Esophagus mucosa (tissue), 1 donor: Measurements from ENCODE around the gene FLVCR2. TPM values are rescaled to one million over a fixed set of nuclear protein-coding genes. Genes with fewer than 3 reads are reported as not detected.

ENCODE experiments used
- ATAC-seq: fragments of 200-7000 bp; cut with Tn5 transposase; one replicate; pipeline ENCODE4 v1.9.1; 2020
- total RNA-seq: library from RNA; stranded (reverse); gene quantifications from one replicate; pipeline ENCODE4 v1.2.4, GENCODE V29; 2023
- donor health status: DM: yes; HTN: yes; CAD: no.

FLVCR2 gene
- total RNA-seq, 1 donor from 2014 or later, result 7.0 TPM

DNA sequence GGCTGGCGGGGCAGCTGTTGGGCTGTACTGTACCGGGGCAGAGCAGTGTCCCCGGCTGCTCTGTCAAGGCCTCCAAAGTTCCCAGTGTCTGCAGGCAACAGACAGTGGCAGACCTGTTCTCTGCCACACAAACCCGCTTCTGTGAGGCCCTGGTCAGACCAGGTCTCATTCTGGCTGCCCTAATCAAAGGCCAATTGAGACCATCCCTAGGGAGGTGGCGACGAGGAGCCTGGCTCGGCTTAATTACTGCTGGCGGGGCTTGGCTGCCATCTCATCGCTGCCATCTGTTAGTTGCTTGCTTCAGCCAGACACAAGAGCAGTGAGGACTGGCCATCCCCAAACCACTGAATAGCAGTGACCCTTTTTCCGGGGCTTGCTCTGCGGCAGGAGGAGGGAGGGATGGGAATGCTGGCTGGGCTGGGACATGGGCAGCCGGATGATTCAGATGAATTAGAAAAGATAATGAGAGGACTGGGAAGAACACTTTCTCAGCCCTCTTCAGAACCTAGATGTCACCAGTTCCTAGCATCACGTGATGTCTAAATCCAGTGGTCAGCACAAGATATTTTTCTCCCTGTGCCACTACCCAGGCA lies 57.8 kb downstream of the FLVCR2 start:
- ATAC-seq, result no peak

DNA sequence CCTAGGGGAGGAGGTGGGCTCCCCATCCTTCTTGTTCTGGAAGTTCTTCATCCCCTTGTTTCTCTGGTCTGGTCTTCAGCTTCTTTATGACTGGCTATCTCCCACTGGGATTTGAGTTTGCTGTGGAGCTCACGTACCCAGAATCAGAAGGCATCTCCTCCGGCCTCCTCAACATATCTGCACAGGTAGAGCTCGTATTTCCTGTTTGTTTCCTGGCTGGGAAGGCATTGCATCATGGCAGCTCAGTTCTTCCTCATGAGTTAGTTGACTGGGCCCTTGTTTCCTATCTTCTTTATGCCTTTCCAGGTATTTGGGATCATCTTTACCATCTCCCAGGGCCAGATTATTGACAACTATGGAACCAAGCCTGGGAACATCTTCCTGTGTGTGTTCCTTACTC lies 62.5 kb downstream of the FLVCR2 start:
- peak; percentile 76 for ATAC-seq

DNA sequence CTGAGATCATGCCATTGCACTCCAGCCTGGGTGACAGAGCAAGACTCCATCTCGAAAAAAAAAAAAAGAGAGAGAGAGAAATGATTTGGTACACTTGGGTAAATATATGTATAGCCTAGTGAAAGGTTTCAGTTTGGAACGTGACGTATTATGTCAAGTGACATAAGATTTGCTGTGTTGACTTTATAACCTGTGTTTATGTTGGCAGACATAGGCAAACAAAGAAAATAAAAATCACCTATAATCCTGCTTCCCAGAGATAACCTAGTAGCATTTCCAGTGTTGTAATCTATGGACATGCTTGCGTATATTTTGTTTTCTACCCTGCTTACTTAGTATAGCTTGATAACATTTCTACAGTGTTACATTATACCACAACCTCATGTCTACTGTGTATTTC lies 65.6 kb downstream of the FLVCR2 start:
- ATAC-seq, result no peak

DNA sequence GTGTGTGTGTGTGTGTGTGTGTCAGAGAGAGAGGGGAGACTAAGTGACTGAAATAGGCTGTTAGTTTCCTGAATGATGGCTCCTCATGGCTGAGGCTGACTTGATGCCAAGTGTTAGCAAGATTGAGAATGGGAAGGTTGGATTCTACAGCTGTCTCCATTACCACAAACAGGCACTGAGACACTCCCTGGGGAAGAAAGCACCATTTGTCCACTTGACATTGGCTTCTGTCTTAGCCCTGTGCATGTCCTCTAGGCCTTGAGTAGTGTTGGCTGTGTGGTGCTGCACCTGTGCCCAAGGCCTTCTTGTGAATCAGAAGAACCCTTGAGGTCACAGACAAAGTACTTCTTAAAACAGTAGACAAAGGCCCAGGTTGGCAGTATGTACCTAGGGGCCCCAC lies 66.6 kb downstream of the FLVCR2 start:
- ATAC-seq, result no peak

DNA sequence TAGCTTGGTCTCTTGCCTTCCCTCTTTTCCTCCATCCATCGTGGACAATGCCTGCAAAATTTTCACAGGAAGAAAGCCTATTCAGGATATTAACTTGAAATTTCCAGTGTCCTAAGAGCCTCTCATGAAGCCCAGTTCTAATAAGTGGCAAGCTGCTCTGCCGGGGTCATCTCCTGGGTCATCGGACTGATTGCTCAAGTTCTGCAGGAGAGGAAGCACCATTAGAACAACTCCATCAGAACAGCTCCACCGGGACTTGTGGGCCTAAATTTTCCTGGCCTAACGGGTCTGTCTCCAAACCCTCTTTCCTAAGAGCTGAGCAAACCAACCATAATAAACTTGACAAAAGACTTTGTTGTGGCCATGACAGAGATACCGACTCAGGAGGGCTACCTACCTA lies 68.3 kb downstream of the FLVCR2 start:
- ATAC-seq, result no peak

DNA sequence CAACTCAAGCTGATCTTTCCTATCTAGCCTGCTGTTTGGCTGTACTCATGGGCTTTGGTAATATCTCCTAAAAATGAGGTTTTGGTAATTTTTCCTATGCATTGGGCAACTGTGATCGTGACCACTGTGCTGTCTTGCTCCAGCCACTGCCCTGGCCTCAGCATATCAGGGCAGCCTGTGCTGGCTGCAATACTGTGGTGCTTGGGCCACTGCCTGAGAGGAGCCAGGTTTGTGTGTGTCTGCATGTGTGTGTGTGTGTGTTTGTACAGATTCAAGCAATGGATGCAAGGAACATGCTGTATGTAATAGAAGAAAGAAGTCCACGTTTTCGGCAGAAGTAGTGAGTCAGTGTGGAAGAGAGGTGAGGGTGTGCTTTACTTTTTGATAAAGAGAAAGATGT lies 69.2 kb downstream of the FLVCR2 start:
- no peak for ATAC-seq

DNA sequence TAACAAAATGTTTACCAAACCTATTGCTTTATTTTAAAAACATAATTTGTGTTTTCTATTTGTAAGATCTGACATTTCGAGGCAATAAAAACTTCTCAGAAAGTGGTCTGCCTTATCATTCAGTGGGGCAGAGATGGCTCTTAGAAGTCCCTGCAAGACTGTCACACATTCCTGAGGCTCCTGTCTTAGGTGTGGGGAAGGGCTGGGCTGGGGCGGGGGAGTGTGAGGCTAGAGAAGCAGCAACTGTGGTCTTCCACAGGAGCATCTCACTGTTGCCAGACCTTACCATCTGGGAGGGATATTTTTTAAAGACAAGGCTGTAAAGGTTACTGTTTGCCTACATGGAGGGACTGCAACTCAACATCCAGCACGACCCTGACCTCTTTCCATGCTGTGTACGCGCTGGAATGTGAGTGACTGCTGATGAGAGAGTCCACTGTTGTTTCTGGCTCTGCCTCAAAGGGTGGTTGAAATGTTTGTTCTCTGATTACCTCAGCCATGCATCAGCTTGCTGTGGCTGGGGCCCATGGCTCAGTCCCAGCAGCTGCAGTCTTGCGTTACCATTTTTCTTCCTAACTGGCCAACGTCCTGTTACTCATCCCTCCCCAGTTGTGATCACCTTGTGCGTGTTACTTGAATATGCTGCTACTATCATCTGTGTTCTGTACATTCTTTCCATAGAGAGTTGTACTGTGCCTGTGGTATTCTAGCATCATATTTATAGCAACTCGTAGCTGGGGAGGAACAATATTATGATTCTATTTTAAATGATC lies 69.8 kb downstream of the FLVCR2 start:
- peak; percentile 63 for ATAC-seq

DNA sequence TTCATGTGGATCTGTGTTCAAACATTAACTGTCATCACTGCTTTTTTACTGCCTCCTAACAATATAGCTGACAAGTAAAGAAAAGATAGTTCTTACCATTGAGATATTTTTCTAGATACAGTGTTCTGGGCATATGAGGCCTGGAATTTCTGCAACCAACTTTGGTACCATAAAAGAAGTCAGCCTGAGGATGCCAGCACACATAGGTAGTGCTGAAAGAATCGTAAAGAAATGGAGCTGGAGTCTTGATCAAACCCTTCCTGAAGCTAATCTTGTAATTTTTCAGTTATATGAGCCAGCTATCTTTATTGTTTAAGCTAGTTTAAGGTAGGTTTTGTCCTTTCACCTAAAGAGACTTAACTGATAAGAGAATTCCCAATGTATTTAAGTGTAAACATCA lies 70.9 kb downstream of the FLVCR2 start:
- ATAC-seq, result no peak

DNA sequence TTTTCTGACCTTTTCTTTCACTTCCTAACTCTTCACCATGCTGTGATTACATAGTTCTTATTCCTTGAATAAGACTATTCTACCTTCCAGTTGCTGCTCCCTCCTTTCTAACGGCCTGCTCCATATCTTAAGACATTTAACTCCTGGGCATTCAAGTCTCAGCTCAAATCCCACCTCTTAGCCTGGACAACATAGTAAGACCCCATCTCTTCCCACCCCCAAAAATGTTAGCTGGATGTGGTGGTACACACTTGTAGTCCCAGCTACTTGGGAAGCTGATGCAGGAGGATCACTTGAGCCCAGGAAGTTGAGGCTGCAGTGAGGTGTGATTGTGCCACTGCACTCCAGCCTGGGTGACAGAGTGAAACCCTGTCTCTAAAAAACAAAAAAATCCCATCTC lies 71.4 kb downstream of the FLVCR2 start:
- no peak for ATAC-seq

DNA sequence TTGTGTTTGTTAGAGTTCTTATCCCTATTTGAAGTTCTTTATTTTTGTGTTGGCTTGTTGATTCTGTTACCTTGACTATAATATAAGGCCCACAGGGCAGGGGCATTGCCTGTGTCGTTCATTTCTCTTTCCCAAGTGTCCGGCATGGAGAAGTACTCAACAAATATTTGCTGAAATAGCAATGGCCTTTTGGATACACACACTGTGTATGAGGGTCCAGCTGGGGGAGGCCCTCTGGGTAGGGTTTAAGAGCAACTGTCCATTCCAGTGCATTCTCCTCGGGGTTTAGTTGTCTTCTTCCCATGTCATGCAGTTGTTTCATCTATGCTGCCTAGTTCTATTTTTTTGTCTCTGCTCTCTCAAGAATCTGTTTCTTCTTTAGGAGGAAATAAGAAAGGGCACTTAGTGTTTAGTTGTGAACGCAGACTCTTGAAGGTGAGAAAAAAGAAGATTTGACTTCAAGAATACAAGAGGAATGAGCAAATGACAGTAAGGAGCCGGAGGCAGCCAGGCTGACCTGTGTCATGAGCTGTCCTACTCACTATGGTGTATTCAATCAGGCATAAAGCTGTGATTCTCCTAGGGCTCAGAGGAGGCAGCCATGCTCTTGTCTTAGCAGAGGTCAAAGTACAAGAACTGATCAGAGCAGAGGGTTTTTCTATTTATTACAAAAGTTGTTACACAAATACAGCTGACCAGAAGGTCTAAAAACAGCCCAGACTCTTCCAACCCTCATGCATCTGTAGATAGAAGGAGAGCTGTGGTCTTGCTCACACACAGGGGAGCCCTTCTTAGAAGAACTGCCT lies 72.0 kb downstream of the FLVCR2 start:
- no peak for ATAC-seq

DNA sequence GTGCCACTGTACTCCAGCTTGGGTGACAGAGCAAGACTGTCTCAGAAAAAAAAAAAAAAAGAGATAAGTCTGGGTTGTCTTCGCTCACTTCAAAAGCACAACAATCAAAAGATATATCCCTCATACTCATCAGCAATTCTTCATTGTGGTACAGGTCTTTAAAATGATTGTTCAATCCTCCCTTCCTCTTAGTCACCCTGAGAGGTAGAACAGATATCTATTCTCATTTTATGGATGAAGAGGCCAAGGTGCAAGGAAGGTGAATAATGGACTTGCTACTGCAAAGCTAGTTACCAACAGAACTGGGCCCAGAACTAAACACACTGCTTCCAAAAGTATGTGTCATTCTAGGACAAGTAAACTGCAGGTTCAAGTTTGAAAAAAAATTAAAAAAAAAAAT lies 75.1 kb downstream of the FLVCR2 start:
- ATAC-seq, result no peak

DNA sequence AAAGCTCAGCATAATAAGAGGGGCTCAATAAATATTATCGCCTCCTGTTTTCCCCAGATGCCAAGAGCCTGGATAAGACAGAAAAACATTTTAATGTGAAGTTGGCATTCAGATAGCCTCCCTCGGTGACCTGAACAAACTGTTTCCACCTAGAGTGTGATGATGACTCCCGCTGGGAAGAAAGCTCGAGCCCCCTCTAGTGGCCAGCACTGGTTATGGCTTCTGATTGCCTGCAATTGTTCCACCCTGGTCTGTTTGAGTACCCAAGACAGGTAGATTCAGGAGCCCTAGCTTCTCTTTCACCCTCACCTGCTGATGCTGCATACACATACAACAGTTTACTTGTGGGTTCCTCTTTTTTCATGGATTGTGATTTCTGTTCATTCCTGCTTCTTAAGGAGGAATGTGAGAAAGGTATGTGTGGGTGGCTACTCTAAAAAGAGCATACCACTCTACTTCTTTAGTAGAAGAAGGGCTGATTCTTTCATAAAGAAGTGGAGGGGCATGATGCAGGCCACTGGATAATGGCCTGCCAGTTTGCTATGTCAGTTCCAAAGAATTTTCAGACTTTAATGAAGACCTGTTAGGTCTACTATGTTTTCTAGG lies 75.8 kb downstream of the FLVCR2 start:
- ATAC-seq, result peak; percentile 88

DNA sequence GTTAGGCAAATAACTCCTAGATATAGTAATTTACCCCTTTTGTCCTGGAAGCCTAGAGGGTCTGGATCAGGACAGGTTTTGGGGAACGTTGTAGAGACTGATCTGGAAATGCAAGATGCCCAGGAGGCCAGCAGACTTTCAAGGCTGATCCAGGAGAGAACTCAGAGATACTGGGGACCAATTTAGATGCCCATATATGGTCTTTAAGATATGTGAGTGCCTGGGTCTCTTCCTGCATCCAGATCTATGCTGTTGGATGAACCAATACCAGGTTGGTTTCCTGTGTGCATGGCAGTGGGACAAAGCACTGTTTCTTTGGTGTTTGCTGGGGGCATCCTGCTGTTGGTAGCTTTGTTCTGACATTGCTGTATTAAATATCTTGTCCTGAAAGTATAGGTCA lies 76.8 kb downstream of the FLVCR2 start:
- no peak for ATAC-seq

DNA sequence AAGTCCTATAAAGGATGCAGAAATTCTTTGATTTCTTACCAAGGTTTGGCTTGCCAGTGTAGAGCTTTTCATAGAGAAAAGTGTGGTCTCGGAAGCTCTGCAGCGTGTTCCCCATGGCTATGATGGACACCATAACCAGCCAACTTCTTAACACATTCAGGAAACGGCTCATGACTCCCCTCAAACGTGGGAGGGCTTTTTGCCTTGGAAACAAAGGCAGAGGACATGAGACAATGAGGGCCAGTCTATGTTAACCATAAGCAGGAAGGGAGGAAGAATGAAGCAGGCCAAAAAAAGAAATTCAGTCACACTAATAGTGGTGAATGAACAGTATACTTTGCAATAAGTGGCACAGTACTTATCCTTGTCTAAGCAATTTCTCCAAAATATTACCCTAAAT lies 78.9 kb downstream of the FLVCR2 start:
- ATAC-seq, result no peak

DNA sequence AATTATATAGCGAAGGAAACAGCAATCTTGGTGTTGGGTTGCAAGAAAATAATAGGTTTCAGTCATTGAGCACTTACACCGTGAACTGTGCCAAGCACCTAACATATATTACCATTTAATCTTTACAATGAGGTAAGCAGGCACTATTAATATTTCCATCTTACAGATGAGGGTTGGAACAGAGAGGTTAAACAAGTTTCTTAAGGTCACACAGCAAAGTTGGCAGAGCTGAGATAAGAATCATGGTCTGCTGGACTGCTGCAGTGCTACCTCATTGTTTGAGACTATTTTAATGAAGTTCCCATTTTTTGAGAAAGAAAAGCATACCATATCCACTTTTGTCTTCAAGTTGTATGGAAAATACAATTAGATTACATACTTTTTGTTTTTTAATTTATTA lies 80.5 kb downstream of the FLVCR2 start:
- no peak for ATAC-seq

DNA sequence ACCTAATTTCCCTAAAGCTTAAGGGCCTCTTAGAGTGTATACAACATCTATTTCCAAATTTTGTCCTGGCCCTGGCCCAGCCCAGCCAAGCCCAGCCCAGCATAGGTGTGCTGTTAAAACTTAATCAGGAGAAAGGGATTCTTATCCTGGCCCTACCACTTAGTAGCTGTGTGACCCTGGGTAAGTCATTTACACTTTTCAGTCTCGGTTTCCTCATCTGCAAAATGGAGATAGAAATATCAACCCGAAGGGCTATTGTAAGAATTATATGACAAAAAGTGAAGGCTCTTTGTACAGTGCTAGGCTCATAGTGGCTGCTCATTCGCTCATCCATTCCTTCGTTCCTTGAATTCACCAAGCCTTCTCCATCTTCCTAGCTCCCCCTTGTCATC lies 81.8 kb downstream of the FLVCR2 start:
- ATAC-seq, result peak; percentile 8

DNA sequence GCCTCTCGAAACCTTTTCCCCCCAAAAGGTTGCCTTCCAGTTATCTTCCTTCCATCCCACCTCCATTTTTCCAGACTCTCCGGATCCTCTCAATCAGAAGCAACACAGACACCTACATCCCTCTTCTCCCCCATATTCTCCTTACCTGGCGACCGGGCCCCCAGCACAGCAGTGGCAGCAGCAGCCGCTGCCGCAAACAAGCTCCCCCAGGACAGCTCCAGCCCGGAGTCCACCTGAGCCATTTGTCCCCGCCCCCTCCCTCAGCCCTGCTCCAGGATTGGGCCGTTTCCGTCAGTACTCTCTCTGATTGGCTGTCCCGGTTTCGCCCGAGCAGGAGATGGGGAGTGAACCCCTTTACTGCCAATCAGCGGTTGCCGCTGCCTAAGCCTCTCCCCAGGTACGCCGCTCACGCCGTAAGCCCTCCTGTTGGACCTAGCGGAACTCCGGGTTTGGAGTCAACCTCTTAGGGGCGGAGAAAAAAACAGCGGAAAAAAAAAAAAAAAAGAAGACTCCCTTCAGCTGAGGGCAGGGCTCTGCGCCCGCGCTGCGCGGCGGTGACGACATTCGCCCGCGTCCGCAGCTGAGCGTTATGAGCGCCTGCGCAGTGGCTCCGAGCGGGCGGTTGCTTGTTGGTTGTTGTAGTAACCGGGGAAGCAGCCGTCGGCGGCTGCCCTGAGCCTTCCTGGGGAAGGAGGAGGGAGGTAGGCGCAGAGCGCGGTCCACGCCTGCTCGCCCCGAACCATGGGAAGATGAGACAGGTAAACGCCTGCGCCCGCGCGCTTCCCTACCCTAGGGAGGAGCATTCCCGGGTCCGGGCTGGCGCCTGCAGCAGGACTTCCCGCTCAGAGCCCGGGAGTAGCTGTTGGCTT lies 82.4 kb downstream of the FLVCR2 start, which contains the start of the genes ERG28 and TTLL5:
ERG28 (minus strand) TSS at position 247 of the 869 bp plus-strand sequence. CDS start 3,374 bp downstream, outside the sequence.
TTLL5 (plus strand) TSS at position 617 of the 869 bp plus-strand sequence. CDS start 1,904 bp downstream, outside the sequence.
- ATAC-seq, result peak; percentile 98

DNA sequence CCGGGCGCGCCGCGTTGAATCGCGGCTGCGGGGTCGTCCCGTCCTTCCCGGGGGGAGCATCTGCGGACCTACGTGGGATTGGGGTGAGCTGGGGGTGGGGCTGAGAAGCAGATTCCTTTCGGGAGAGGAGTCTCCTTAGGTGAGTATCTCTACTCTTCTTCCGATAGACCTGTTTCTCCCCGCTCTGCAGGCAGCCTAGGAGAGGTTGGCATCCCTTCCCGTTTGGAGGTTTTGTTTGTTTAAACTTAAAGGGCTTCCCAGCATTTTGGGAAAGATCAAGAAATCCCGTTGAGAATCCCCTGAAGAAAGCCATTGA lies 83.0 kb downstream of the FLVCR2 start:
- ATAC-seq, result no peak

DNA sequence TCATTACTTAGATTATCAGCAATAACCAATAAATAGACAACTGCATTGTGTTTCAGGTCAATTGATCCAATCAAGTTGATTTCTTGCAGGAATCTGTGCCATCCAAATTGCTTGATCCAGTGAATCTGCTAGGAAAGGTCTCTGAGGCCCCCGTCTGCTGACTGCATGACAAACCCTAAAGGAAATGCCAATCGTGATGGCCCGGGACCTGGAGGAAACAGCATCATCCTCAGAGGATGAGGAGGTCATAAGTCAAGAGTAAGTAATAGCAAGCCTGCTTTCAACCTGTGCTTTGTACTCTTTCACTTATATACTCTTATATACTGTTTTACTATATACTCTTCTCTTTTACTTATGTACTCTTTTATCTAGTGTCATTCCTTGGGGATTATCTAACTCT lies 84.5 kb downstream of the FLVCR2 start:
- ATAC-seq, result no peak

DNA sequence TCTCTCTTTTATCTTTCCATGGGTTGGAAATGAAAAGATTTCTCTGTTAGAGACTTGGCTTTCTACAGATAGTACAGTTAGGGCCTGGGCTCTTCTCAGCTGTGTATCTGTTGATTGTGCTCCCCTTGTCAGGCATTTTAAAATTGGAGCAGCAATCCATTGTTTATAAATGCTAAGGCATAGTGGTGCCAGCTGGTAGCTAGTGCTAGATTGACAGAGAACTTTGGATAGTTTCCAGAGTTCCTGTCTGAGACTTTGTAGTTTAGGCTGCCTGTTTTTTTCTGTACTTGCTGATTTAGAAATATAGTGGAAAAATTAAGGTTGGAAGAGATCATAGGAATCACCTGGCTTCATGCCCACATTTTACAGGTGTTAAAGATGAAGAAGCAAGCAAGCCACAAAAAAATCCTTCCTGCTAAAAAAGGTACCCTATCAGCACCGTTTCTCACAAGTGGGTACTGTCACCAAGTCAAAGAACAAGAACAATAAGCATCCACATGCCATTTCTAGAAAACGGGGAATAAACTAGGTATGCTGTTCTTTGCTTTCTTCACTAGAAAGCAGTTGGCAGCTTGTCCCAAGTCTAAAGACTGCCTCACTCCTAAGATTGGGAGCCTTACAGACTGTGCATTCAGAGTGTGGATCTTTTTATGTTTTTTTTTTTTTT lies 88.8 kb downstream of the FLVCR2 start:
- ATAC-seq, result no peak

DNA sequence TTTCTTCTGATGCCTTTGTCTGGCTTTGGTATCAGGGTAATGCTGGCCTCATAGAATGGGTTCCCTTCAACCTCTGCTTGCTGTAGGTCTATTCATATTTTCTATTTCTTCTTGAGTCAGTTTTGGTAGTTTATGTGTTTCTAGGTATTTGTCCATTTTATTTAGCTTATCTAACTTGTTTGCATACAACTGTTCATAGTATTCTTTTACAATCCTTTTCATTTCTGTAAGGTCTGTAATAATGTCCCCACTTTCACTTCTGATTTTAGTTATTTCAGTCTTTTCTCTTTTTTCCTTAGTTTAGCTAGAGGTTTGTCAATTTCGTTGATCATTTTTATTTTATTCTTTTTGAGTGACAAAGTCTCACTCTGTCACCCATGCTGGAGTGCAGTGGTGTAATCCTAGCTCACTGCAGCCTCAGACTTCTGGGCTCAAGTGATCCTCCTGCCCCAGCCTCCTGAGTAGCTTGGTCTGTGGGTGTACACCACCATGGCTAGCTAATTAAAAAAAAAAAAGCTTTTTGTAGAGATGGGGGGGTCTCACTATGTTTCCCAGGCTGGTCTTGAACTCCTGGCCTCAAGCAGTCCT lies 94.3 kb downstream of the FLVCR2 start:
- ATAC-seq, result no peak
